ENCODE measurements around the gene HRAS.

HRAS gene

DNA sequence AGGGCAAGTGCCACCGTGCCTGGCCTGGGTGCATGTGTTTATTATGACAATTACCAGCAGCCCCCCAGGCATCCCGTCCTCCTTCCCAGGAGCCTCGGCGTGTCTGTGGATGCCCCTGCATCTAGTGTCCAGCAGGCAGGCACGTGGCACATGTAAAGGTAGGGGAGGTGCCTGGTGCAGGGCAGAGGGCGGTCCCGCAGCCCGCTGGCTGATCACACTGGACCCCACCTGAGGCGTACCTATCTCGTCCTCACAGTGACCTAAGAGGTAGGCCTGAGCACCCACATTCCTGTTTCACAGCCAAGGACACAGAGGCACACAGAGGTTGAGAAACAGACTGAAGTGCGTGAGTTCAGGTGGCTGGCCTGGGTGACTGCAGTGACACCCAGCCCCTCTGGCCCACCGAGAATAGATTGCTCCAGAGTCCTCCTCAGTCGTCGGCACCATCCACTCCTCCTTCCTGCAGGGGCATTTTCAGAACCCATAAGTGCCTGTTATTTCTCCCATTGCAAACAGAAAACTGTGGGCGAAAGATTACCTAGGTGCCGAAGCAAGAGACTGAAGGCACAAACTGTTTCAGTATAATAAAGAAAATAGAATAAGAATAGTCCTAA is 37.9 kb upstream of the HRAS start:
- no peak for ATAC-seq
- no peak overlapping the region for H3K27ac Mint-ChIP-seq

GRCh38 chr11:571802-572185 is 36.4 kb upstream of the HRAS start:
- ATAC-seq, result no peak
- Mint-ChIP-seq H3K9me3 (no peaks in the 10 kb centered on the region), H3K4me3 (no peak overlapping the region), H3K27me3 (peaks cover 10% of the 10 kb centered on the region), H3K36me3 (ENCODE audit: low read depth) (no peaks in the 10 kb centered on the region), H3K4me1 (peaks cover 18% of the 10 kb centered on the region), H3K27ac (no peak overlapping the region)
- DNase-seq, result no peak

More for the DNA sequence above, 37.9 kb upstream of the HRAS start:
- H3K27me3 Mint-ChIP-seq, result peaks cover 10% of the 10 kb centered on the region
- no peak for DNase-seq
- peaks cover 25% of the 10 kb centered on the region for H3K4me1 Mint-ChIP-seq
- H3K36me3 Mint-ChIP-seq (ENCODE audit: low read depth), result peaks cover 8% of the 10 kb centered on the region
- H3K9me3 Mint-ChIP-seq, result no peaks in the 10 kb centered on the region
- H3K4me3 Mint-ChIP-seq, result no peak overlapping the region

DNA sequence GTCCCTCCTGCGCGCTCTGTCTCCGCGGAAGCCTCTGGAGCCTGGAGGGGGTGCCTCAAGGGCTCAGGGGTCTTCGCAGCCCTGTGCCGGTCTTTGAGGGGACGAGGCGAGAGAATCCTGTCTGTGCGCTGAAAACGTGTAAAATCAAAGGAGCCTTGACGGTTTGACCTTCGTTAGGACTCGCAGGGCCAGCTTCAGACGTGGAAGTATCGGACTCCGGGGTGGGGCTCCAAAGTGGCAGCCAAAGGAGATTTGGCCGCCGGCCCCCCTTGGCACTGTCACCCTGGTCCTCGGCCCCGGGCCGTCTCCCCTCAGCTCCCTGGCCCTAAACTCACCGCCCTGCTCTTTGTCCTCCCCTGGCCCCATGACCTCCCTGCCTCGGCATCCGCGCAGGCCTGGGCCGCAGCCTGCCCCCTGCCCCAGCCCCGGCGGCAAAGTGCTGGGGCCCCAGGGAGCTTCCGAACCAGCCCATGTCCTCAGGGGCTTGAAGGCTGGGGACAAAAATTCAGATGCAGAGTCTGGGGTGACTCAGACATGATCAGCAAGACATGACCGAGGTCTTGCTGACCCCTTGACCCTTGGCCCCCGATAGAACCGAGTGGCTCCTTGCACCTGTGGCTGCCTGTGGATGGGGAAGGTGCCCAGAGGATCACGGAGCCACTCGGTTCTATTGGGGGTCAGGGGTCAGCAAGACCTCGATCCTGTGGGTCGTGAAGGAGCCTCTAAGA is 33.9 kb upstream of the HRAS start:
- H3K4me1 Mint-ChIP-seq, result peaks cover 10% of the 10 kb centered on the region
- H3K27me3 Mint-ChIP-seq, result peaks cover 1% of the 10 kb centered on the region
- H3K36me3 Mint-ChIP-seq (ENCODE audit: low read depth), result no peaks in the 10 kb centered on the region
- ATAC-seq (no peak), DNase-seq (no peak)
- H3K4me3 Mint-ChIP-seq, result peak overlapping the region; percentile 80
- peak overlapping the region; percentile 64 for H3K27ac Mint-ChIP-seq
- H3K9me3 Mint-ChIP-seq, result no peaks in the 10 kb centered on the region

DNA sequence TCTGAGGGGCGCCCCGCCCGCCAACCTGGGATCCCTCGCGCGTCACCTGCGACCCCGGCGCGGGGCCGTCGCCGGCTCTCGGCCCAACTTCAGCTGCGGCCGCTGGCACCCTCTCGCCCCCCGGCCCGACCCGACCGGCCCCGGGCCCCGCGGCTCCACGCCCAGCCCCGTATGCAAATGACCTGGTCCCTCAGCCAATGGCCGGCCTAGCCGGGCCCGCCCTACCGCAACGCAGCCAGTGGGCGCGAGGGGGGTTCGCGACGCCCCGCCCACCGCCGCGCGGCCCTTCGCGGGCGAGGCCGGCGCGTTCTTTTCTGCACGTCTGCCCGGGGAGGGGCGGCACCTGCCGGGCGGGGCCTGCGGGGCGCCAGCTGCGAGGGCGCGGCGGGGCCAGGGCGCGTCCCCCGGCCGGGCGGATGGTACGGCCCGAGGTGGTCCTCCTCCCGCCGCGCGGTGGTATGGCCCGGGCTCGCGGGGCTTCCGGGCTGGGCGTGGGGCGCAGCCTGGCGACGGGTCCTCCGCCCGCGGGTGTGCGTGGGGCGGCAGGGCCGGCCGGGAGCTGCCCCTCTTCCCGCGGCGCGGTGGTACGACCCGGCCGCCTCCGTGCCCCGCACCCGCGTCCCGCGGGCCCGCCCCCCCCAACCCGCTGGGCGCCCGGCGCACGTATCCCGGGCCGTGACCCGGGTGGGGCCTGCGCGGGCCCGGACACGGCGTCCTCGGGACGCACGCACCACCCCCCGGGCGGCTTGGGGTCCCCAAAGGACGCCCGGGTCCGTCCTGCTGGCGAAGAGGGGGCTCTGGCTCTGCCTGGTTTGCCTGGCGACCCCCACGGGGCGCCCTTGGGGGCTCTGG is 33.2 kb upstream of the HRAS start:
- Mint-ChIP-seq H3K9me3 (no peaks in the 10 kb centered on the region), H3K4me1 (peaks cover 8% of the 10 kb centered on the region), H3K27ac (peak overlapping the region; percentile 64), H3K36me3 (ENCODE audit: low read depth) (no peaks in the 10 kb centered on the region), H3K4me3 (peak overlapping the region; percentile 80), H3K27me3 (no peaks in the 10 kb centered on the region)
- peak; percentile 94 for ATAC-seq
- peak; percentile 97 for DNase-seq

GRCh38 chr11:567629-568292 is 32.4 kb upstream of the HRAS start:
- peak overlapping the region; percentile 75 for H3K27ac Mint-ChIP-seq
- peak overlapping the region; percentile 84 for H3K4me3 Mint-ChIP-seq
- no peaks in the 10 kb centered on the region for H3K9me3 Mint-ChIP-seq
- ATAC-seq (no peak), DNase-seq (no peak)
- no peaks in the 10 kb centered on the region for H3K36me3 Mint-ChIP-seq (ENCODE audit: low read depth)
- no peaks in the 10 kb centered on the region for H3K27me3 Mint-ChIP-seq
- H3K4me1 Mint-ChIP-seq, result peaks cover 8% of the 10 kb centered on the region

GRCh38 chr11:567011-567628 is 31.7 kb upstream of the HRAS start:
- peak overlapping the region; percentile 75 for H3K27ac Mint-ChIP-seq
- no peak for DNase-seq
- ATAC-seq, result no peak
- H3K4me1 Mint-ChIP-seq, result peaks cover 8% of the 10 kb centered on the region
- peak overlapping the region; percentile 84 for H3K4me3 Mint-ChIP-seq
- no peaks in the 10 kb centered on the region for H3K36me3 Mint-ChIP-seq (ENCODE audit: low read depth)
- H3K9me3 Mint-ChIP-seq, result no peaks in the 10 kb centered on the region
- no peaks in the 10 kb centered on the region for H3K27me3 Mint-ChIP-seq

DNA sequence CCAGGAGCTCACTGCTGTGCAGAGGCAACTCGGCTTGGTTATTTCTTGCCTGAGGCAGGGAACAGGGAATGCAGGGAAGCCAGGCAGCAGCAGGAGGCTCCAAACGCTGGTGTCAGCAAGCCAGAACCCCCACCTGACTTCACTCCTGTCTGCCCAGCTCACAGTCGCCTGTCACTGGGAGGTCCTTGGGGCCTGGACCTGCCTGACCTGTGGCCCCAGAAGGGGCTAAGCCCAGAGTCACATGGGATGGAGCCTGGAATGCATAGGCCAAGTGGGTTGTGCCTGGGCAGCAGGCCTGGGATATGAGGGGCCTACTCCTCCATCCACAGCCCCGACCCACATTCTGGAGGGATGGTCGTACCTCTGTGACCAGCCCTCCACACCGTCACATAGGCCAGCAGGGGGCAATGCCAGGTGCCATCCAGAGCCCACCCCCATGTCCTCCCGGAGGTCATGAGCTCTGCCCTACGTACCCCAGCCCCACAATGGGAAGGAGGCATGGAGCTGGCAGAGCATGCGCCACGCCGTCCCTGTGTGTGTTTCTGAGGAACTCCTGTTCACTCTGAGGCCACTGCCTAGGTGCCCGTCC is 30.6 kb upstream of the HRAS start:
- H3K36me3 Mint-ChIP-seq (ENCODE audit: low read depth), result no peaks in the 10 kb centered on the region
- DNase-seq, result no peak
- H3K4me1 Mint-ChIP-seq, result peaks cover 13% of the 10 kb centered on the region
- ATAC-seq, result no peak
- no peak overlapping the region for H3K4me3 Mint-ChIP-seq
- H3K27me3 Mint-ChIP-seq, result no peaks in the 10 kb centered on the region
- no peaks in the 10 kb centered on the region for H3K9me3 Mint-ChIP-seq
- no peak overlapping the region for H3K27ac Mint-ChIP-seq

GRCh38 chr11:563812-564578 is 28.6 kb upstream of the HRAS start:
- Mint-ChIP-seq H3K4me3 (no peak overlapping the region), H3K4me1 (peaks cover 13% of the 10 kb centered on the region), H3K27ac (no peak overlapping the region), H3K9me3 (no peaks in the 10 kb centered on the region), H3K36me3 (ENCODE audit: low read depth) (no peaks in the 10 kb centered on the region), H3K27me3 (no peaks in the 10 kb centered on the region)
- ATAC-seq (no peak), DNase-seq (no peak)

- no peaks in the 10 kb centered on the region for H3K27me3 Mint-ChIP-seq
- no peak for ATAC-seq
- H3K9me3 Mint-ChIP-seq, result no peaks in the 10 kb centered on the region
- H3K4me1 Mint-ChIP-seq, result peaks cover 13% of the 10 kb centered on the region
- no peak overlapping the region for H3K27ac Mint-ChIP-seq
- no peak for DNase-seq
- H3K36me3 Mint-ChIP-seq (ENCODE audit: low read depth), result no peaks in the 10 kb centered on the region
- H3K4me3 Mint-ChIP-seq, result no peak overlapping the region
Measured at GRCh38 chr11:563066-563811, 27.9 kb upstream of the HRAS start.

DNA sequence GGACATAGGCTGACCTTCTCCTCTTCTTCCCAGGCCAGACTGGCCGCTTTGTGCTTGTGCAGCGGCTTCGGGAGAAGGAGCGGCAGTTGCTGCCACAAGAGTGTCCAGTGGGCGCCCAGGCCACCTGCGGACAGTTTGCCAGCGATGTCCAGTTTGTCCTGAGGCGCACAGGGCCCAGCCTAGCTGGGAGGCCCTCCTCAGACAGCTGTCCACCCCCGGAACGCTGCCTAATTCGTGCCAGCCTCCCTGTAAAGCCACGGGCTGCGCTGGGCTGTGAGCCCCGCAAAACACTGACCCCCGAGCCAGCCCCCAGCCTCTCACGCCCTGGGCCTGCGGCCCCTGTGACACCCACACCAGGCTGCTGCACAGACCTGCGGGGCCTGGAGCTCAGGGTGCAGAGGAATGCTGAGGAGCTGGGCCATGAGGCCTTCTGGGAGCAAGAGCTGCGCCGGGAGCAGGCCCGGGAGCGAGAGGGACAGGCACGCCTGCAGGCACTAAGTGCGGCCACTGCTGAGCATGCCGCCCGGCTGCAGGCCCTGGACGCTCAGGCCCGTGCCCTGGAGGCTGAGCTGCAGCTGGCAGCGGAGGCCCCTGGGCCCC is 26.8 kb upstream of the HRAS start:
- DNase-seq (no peak), ATAC-seq (no peak)
- H3K27ac Mint-ChIP-seq, result no peak overlapping the region
- H3K36me3 Mint-ChIP-seq (ENCODE audit: low read depth), result no peaks in the 10 kb centered on the region
- no peak overlapping the region for H3K4me3 Mint-ChIP-seq
- peaks cover 3% of the 10 kb centered on the region for H3K27me3 Mint-ChIP-seq
- H3K4me1 Mint-ChIP-seq, result peaks cover 10% of the 10 kb centered on the region
- H3K9me3 Mint-ChIP-seq, result no peaks in the 10 kb centered on the region

GRCh38 chr11:561148-562003 is 26.0 kb upstream of the HRAS start:
- ATAC-seq (no peak), DNase-seq (no peak)
- Mint-ChIP-seq H3K27me3 (peaks cover 8% of the 10 kb centered on the region), H3K4me3 (peak overlapping the region; percentile 82), H3K36me3 (ENCODE audit: low read depth) (no peaks in the 10 kb centered on the region), H3K4me1 (peaks cover 11% of the 10 kb centered on the region), H3K9me3 (no peaks in the 10 kb centered on the region), H3K27ac (no peak overlapping the region)
